Epithelial cell of proximal tubule (primary cell): ENCODE measurements around the gene CPA4. TPM values are rescaled to one million over a fixed set of nuclear protein-coding genes. Genes with fewer than 3 reads are reported as not detected.

Source experiments
- DNase-seq: peaks from one replicate; pipeline ENCODE4 v3.0.0-alpha.2; 2011; ENCODE audit warnings: low read depth
- H3K4me3 ChIP-seq: 2 replicates; pipeline ENCODE4 v1.5.1; 2011; ENCODE audit warnings: low read depth, mild to moderate bottlenecking, low read length
- CTCF ChIP-seq: conservative IDR thresholded peaks from 2 replicates; pipeline ENCODE4 v1.5.1; 2012; ENCODE audit warnings: low read depth, mild to moderate bottlenecking, low read length
- total RNA-seq: library from RNA; depleted of rRNA; stranded (reverse); fragments of >200 nt; gene quantifications from 2 replicates; pipeline ENCODE4 v1.2.3, GENCODE V29; 2015

The CPA4 gene
- total RNA-seq, 1 donor from 2014 or later: 19.6 TPM

- H3K4me3 ChIP-seq: no peak overlapping the region
- DNase-seq: no peak
- no peak for TF ChIP-seq CTCF
Observed at GRCh38 chr7:130359276-130359857, 66.4 kb downstream of the CPA4 start.

- no peak for TF ChIP-seq CTCF
- H3K4me3 ChIP-seq: no peak overlapping the region
- no peak for DNase-seq
Observed at GRCh38 chr7:130360518-130360917, 67.6 kb downstream of the CPA4 start.

GRCh38 chr7:130361681-130362080, 68.7 kb downstream of the CPA4 start:
- H3K4me3 ChIP-seq: no peak overlapping the region
- no peak for DNase-seq
- no peak for TF ChIP-seq CTCF

GRCh38 chr7:130362251-130362816, 69.4 kb downstream of the CPA4 start:
- no peak for TF ChIP-seq CTCF
- H3K4me3 ChIP-seq: no peak overlapping the region
- DNase-seq: no peak

GRCh38 chr7:130363026-130363847, 70.3 kb downstream of the CPA4 start:
- peak; percentile 96 for DNase-seq
- H3K4me3 ChIP-seq: no peak overlapping the region
- no peak for TF ChIP-seq CTCF

- DNase-seq: no peak
- no peak for TF ChIP-seq CTCF
- no peak overlapping the region for H3K4me3 ChIP-seq
Observed at GRCh38 chr7:130364451-130364850, 71.5 kb downstream of the CPA4 start.
